IPS-18a (cell line): ENCODE measurements around the gene PRCC.
A peak's percentile ranks its signal among the peaks of the same experiment; 100 is the strongest.

ENCODE experiments used
- H3K27ac ChIP-seq: one replicate; pipeline ENCODE4 v1.5.1; 2013; ENCODE audit warnings: low read length
- H3K27me3 ChIP-seq: one replicate; pipeline ENCODE4 v1.6.1; 2013; ENCODE audit warnings: mild to moderate bottlenecking, low read length; ENCODE audit not compliant: control insufficient read depth, insufficient read depth
- H3K36me3 ChIP-seq: one replicate; pipeline ENCODE4 v1.6.1; 2013; ENCODE audit warnings: low read depth, low read length; ENCODE audit not compliant: control insufficient read depth
- H3K4me1 ChIP-seq: one replicate; pipeline ENCODE4 v1.6.1; 2013; ENCODE audit warnings: low read depth, low read length; ENCODE audit not compliant: control insufficient read depth
- H3K4me3 ChIP-seq: one replicate; pipeline ENCODE4 v1.5.1; 2013; ENCODE audit warnings: low read length
- H3K9ac ChIP-seq: one replicate; pipeline ENCODE4 v1.6.1; 2013; ENCODE audit warnings: mild to moderate bottlenecking, low read length, moderate library complexity
- H3K9me3 ChIP-seq: one replicate; pipeline ENCODE4 v1.6.1; 2013; ENCODE audit warnings: low read depth, low read length; ENCODE audit not compliant: control insufficient read depth

Gene PRCC, protein sequence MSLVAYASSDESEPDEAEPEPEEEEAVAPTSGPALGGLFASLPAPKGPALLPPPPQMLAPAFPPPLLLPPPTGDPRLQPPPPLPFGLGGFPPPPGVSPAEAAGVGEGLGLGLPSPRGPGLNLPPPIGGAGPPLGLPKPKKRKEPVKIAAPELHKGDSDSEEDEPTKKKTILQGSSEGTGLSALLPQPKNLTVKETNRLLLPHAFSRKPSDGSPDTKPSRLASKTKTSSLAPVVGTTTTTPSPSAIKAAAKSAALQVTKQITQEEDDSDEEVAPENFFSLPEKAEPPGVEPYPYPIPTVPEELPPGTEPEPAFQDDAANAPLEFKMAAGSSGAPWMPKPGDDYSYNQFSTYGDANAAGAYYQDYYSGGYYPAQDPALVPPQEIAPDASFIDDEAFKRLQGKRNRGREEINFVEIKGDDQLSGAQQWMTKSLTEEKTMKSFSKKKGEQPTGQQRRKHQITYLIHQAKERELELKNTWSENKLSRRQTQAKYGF

DNA sequence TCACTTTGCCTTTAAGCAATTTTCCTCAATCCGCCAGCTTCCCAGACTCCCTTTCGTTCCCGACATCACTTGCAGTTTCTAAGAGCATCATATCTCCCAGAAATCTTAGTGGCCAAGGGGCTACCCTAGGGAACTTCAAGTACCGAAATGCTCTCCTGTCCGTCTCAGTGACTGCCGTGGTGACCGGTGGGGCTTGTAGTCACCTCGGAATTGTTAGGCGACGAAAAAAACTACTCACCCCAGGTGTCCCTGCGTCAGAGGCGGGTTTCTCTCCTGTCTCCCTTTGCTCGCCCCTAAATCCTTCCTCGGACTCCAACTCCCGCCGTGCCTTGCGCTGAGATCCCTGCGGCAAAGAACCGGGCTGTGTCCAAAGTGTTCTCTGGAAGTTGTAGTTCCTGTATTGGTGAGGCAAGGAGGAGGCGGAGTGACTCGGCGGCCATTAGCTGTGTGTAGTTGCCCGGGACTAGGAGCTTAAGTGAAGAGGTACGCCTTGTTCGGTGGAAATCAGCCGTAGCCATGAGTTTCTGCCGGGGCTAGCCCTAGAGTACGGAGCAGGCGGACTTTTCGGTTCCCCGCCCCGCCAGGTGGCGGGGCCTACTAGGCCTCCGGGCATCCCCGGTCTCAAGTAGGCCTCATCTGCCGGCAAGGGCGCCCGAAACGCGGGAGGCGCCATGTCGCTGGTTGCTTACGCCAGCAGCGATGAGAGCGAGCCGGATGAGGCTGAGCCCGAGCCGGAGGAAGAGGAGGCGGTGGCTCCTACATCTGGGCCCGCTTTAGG is at the start of gene PRCC:
PRCC (plus strand) TSS at position 435 of the 778 bp plus-strand sequence; CDS start at position 672, 237 bp downstream.
- Histone ChIP-seq H3K27me3 (no peaks in the 10 kb centered on the region), H3K4me1 (peaks cover 16% of the 10 kb centered on the region), H3K36me3 (peaks cover under 1% of the 10 kb centered on the region), H3K9me3 (no peaks in the 10 kb centered on the region), H3K9ac (peak within 1 kb of the TSS; percentile 90), H3K27ac (peak within 1 kb of the TSS; percentile 90), H3K4me3 (peak within 1 kb of the TSS; percentile 90)

DNA sequence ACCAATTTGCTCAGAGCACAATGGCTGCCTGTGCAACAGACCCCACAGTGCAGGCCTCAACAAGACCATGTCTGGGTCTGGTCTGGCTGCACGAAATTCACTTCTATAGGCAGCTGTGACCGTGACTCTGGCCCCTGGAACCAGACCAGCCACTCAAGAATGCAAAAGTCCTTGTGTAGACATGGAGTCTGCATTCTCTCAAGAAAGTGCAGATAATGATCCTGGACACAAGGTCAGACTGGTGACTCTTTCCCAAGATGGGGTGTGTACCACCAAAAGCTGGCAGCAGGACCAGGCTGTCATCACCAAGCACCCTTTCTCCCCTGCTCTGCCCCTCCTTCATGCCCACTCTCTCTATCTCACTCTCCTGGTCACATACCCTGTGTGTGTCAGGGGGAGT is 46.2 kb upstream of the PRCC start:
- no peak overlapping the region for H3K27ac ChIP-seq
- H3K4me1 ChIP-seq, result peaks cover 9% of the 10 kb centered on the region
- H3K27me3 ChIP-seq, result no peaks in the 10 kb centered on the region
- H3K9me3 ChIP-seq, result no peaks in the 10 kb centered on the region
- no peak overlapping the region for H3K9ac ChIP-seq
- H3K4me3 ChIP-seq, result no peak overlapping the region
- peaks cover 42% of the 10 kb centered on the region for H3K36me3 ChIP-seq

DNA sequence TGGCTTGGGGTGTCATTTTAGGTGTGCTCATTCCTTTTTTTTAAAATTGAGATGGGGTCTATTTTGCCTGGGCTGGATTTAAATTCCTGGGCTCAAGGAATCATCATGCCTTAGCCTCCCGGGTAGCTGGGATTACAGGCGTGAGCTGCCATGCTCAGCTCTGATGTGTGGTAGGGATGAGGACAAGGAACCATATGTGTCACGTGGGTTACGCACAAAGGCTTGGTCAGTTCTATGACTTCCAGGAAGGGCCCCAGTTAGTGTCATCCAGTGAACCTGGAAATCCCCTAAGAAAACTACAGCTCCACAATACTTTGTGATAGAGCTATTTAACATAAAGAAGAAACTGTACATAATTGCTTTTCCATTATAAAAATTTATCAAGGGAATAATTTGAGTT is 45.8 kb upstream of the PRCC start:
- H3K9ac ChIP-seq, result no peak overlapping the region
- H3K4me3 ChIP-seq, result no peak overlapping the region
- H3K9me3 ChIP-seq, result no peaks in the 10 kb centered on the region
- H3K27ac ChIP-seq, result no peak overlapping the region
- H3K27me3 ChIP-seq, result no peaks in the 10 kb centered on the region
- H3K36me3 ChIP-seq, result peaks cover 45% of the 10 kb centered on the region
- peaks cover 13% of the 10 kb centered on the region for H3K4me1 ChIP-seq

DNA sequence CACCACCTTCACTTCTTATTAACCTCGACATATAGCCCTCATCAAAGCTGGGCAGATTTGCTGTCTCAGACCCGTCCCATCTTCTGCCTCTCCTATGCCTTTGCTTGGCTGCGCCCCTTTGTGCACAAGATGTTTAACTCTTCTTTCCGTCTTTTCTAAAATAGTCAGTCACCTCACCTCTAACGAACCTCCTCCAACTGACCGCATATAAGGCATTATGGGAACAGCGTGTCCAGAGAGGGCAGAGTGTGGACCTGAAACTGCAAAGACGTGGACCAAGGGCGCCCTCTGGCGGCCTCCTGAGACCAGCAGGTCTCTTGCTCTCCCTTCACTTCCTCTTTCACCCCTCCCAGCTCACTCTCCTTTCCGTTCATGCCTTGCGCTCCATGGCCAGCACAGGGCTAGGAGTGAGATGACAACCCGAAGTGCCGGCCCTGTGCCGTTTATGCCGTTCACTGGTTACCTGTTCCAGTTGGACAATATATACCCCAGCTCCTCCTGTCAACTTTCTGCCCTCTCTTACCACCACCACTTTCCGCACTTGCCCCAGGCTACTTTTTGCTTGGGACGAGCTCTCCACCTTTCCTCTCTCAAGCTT is 41.6 kb upstream of the PRCC start:
- no peaks in the 10 kb centered on the region for H3K9me3 ChIP-seq
- H3K9ac ChIP-seq, result no peak overlapping the region
- H3K36me3 ChIP-seq, result peaks cover 44% of the 10 kb centered on the region
- no peaks in the 10 kb centered on the region for H3K27me3 ChIP-seq
- peak overlapping the region; percentile 56 for H3K4me3 ChIP-seq
- no peak overlapping the region for H3K27ac ChIP-seq
- peaks cover 20% of the 10 kb centered on the region for H3K4me1 ChIP-seq

DNA sequence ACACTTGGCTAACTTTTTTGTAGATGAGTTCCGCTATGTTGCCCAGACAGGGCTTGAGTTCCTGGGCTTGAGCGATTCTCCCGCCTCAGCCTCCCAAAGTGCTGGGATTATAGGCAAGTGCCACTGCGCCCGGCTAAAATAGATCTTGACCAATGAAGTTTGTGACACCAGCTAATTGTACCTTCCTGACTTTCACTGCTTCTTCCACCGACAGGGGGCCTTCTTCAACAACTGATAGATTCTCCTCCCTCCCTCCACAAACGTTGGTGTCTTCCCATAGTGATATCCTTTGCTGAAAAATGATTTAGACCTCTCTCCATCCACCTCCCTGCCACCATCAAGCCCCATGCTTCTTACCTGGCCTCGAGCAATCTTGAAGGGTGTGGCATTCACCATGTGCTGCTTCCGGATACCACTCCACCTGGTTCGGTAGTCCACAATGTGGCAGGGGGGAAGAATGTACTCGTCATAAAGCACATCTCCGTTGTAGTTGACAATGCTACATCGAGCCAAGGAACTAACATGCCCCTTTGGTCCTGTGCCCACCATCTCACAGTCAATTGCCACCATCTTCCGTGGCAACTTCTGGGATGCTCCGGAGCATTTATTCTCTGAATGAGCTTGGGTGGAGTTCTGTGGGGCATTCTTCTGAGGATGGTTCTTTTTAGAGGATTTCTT is 40.6 kb upstream of the PRCC start:
- H3K9ac ChIP-seq, result no peak overlapping the region
- H3K9me3 ChIP-seq, result no peaks in the 10 kb centered on the region
- peaks cover 35% of the 10 kb centered on the region for H3K36me3 ChIP-seq
- H3K4me3 ChIP-seq, result peak overlapping the region; percentile 56
- peaks cover 20% of the 10 kb centered on the region for H3K4me1 ChIP-seq
- H3K27ac ChIP-seq, result no peak overlapping the region
- no peaks in the 10 kb centered on the region for H3K27me3 ChIP-seq

DNA sequence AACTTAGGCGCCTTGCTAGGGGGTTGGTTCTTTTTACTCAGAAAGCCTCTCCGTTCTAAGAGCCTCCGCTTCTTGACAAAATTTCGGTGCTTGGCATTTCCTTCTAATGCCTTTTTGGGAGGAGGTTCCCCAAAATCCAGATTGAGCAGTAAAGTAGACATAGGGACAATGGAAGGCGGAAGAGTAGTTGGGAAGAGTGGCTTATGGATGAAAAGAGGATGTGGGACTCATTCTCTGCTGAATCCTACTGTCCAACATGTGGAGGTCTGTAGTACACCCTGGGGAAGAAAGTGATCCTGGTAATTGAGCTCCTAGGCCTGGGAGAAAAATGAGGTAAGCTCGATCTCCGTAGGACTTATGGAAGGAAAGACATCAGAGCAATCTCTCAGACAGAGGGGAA is 39.8 kb upstream of the PRCC start:
- no peaks in the 10 kb centered on the region for H3K27me3 ChIP-seq
- H3K9ac ChIP-seq, result peak overlapping the region; percentile 89
- peaks cover 31% of the 10 kb centered on the region for H3K36me3 ChIP-seq
- H3K27ac ChIP-seq, result no peak overlapping the region
- H3K4me1 ChIP-seq, result peaks cover 20% of the 10 kb centered on the region
- H3K9me3 ChIP-seq, result no peaks in the 10 kb centered on the region
- H3K4me3 ChIP-seq, result peak overlapping the region; percentile 100

DNA sequence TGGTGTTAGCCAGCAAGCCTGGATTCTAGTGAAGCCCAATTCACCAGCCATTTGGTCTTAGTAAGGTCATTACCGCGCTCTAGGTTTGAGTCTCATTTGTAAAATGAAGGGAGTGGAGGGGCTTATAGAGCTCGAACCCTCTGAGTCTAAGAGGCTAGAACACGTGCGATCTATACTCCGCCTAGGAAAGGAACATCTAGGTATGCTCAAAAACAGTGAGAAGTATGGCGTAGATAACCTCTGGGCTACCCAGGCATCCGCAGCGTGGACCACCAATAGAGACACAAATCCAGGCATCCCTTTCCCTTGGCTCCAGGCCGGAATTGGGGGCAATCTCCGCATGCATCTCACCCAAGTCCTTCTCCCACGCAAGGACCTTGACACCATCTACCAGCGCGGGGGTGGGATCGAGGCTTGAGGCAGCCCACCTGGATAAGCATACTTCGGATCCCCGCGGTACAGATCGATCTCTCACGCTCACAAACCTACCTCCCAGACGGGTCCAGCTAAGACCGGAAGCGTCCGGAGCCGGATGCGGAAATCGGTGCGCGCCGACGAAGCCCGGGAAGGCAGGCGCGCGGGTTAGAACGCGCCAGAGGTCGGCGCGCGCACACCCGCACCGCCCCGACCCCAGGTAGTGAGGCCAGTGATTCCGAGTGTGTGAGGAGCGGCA is 39.3 kb upstream of the PRCC start, which contains the start of gene METTL25B:
METTL25B (plus strand) TSS at position 544 of the 673 bp plus-strand sequence. CDS start 636 bp downstream, outside the sequence.
- peak within 1 kb of the TSS; percentile 100 for H3K4me3 ChIP-seq
- H3K4me1 ChIP-seq, result peaks cover 20% of the 10 kb centered on the region
- peak within 1 kb of the TSS; percentile 89 for H3K9ac ChIP-seq
- peak within 1 kb of the TSS; percentile 80 for H3K27ac ChIP-seq
- H3K9me3 ChIP-seq, result no peaks in the 10 kb centered on the region
- H3K36me3 ChIP-seq, result peaks cover 29% of the 10 kb centered on the region
- no peaks in the 10 kb centered on the region for H3K27me3 ChIP-seq

DNA sequence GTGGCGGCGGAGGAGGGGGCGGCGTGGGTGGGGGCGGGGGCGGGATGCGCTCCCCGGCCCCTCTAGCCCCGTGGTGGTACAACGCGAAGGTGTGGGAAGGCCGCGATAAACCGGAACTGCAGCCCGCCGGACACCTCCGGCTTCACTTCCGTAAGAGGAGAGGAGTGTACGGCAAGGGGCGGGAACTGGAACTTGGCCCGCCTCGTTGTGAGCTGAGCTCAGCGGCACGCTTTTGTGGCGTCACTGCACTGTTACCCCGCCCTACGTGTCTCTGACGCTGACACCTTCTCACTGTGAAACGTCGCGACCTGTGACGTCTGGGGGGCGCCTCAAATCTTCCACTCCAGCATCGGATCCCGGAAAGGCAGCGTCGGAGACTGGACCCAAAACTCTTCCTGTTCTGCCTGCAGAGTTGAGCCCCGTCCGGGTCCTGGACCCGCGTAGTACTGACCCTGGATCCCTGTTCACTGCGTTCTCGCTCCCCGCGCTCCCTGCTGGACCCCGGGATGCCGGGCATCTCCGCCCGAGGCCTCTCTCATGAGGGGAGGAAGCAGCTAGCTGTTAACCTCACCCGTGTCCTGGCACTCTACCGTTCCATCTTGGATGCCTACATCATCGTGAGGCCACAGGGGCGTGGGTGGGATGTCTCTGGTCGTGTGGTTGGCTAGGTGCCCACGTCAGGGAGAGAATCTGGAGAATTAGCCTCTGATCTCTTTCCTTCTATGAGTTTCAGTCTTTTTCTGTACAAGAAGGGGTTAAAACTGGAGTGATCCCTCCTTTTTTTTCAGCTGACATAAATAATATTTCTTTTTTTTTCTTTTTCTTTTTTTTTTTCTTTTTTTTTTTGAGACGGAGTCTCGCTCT is 38.5 kb upstream of the PRCC start, which contains the start of gene ISG20L2:
ISG20L2 (minus strand) TSS at position 168 of the 864 bp plus-strand sequence. CDS start 1,114 bp downstream, outside the sequence.
- Histone ChIP-seq H3K27ac (peak within 1 kb of the TSS; percentile 80), H3K4me3 (peak within 1 kb of the TSS; percentile 100), H3K27me3 (no peaks in the 10 kb centered on the region), H3K9ac (peak within 1 kb of the TSS; percentile 89), H3K9me3 (no peaks in the 10 kb centered on the region), H3K36me3 (peaks cover 21% of the 10 kb centered on the region), H3K4me1 (peaks cover 20% of the 10 kb centered on the region)

DNA sequence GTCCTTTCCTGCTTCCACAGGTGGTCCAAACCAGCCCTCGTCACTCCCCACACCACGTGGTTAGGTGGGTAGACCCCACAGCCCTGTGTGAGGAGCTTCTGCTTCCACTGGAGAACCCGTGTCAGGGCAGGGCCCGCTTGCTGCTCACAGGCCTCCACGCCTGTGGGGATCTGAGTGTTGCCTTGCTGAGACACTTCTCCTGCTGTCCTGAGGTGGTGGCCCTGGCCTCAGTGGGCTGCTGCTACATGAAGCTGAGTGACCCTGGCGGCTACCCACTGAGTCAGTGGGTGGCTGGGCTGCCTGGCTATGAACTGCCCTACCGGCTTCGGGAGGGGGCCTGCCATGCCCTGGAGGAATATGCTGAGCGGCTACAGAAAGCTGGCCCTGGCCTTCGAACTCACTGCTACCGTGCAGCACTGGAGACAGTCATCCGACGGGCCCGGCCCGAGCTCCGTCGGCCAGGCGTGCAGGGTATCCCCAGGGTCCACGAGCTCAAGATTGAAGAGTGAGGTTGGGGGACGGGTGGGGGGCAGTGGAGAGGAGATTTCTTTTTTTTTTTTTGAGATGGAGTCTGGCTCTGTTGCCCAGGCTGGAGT is 33.2 kb upstream of the PRCC start:
- Histone ChIP-seq H3K27ac (no peak overlapping the region), H3K9me3 (no peaks in the 10 kb centered on the region), H3K27me3 (no peaks in the 10 kb centered on the region), H3K9ac (no peak overlapping the region), H3K36me3 (peaks cover 3% of the 10 kb centered on the region), H3K4me1 (no peaks in the 10 kb centered on the region), H3K4me3 (no peak overlapping the region)
